CD4-positive, alpha-beta T cell (primary cell): ENCODE measurements around the gene SCO2. TPM values are rescaled to one million over a fixed set of nuclear protein-coding genes. Genes with fewer than 3 reads are reported as not detected.

Source experiments
- ATAC-seq: fragments of 200-7000 bp; cut with Tn5 transposase; one replicate; pipeline ENCODE4 v1.10.0; 2022; ENCODE audit warnings: mild to moderate bottlenecking; ENCODE audit not compliant: poor library complexity
- CTCF ChIA-PET: fragments of 350-600 bp; sonication (Branson Sonifier 250); formaldehyde crosslinking; loops from one replicate; lab custom pipeline; 2021; ENCODE audit warnings: antibody characterized with exemption, inconsistent platforms; lab: Charles Lee
- POLR2A ChIA-PET: fragments of 350-600 bp; sonication (Branson Sonifier 250); formaldehyde crosslinking; loops from one replicate; lab custom pipeline; 2021; ENCODE audit warnings: antibody characterized with exemption, inconsistent platforms; lab: Charles Lee
- DNase-seq, 14 experiments: peaks; one replicate each; pipeline ENCODE4 v3.0.0-alpha.2; 2013 to 2020; ENCODE audit warnings: mixed read lengths in 2 of 14
- H3K27ac ChIP-seq, 2 donors: one replicate each; pipeline versions ENCODE4 v1.5.1 to v1.7.0; 2013; ENCODE audit warnings: low read length in 2 of 2, low read depth in 1 of 2, mild to moderate bottlenecking in 1 of 2
- H3K27me3 ChIP-seq, 2 experiments: 1 replicate in 1 of 2; 2 replicates in 1 of 2; pipeline versions ENCODE4 v1.6.1 to v1.7.0; 2013; ENCODE audit warnings: low read length in 2 of 2, control low read depth in 1 of 2, mild to moderate bottlenecking in 1 of 2, moderate library complexity in 1 of 2; ENCODE audit not compliant: insufficient read depth in 2 of 2, control insufficient read depth in 1 of 2
- H3K36me3 ChIP-seq: one replicate; pipeline ENCODE4 v1.6.1; 2013; ENCODE audit warnings: low read length, control low read depth; ENCODE audit not compliant: insufficient read depth
- H3K4me1 ChIP-seq: one replicate; pipeline ENCODE4 v1.6.1; 2013; ENCODE audit warnings: low read length, control low read depth; ENCODE audit not compliant: insufficient read depth
- H3K4me3 ChIP-seq: one replicate; pipeline ENCODE4 v1.5.1; 2013; ENCODE audit warnings: mild to moderate bottlenecking, low read length, moderate library complexity
- H3K9me3 ChIP-seq, 2 experiments: 1 replicate in 1 of 2; 2 replicates in 1 of 2; pipeline versions ENCODE4 v1.6.1 to v1.7.0; 2013; ENCODE audit warnings: low read length in 2 of 2, mild to moderate bottlenecking in 2 of 2, control low read depth in 1 of 2, moderate library complexity in 1 of 2; ENCODE audit not compliant: control insufficient read depth in 1 of 2, insufficient read depth in 1 of 2
- H3K27ac Mint-ChIP-seq: one replicate; pipeline ENCODE4 v1.8.0; 2020; ENCODE audit warnings: mixed read lengths
- H3K27me3 Mint-ChIP-seq: one replicate; pipeline ENCODE4 v1.8.0; 2021; ENCODE audit warnings: mixed read lengths
- H3K36me3 Mint-ChIP-seq: one replicate; pipeline ENCODE4 v1.8.0; 2021; ENCODE audit warnings: low read depth, mixed read lengths
- H3K4me1 Mint-ChIP-seq: one replicate; pipeline ENCODE4 v1.8.0; 2021; ENCODE audit warnings: low read depth, mixed read lengths
- H3K4me3 Mint-ChIP-seq: one replicate; pipeline ENCODE4 v1.8.0; 2020; ENCODE audit warnings: mild to moderate bottlenecking, mixed read lengths
- H3K9me3 Mint-ChIP-seq: one replicate; pipeline ENCODE4 v1.8.0; 2020; ENCODE audit warnings: mixed read lengths
- CTCF ChIP-seq: fragments of 200-600 bp; IDR thresholded peaks from one replicate; pipeline ENCODE4 v1.8.0; 2022; ENCODE audit warnings: antibody characterized with exemption, mild to moderate bottlenecking
- intact Hi-C, 2 experiments: fragments of 100-400 bp; cut with DNase I in 1 of 2; cut with micrococcal nuclease in 1 of 2; formaldehyde crosslinking; loops; one replicate each; pipeline versions ENCODE4 v1.15.1 to v1.9.0; 2023 to 2025; cut with DNase I, micrococcal nuclease
- total RNA-seq, 174 experiments: library from RNA in 2 of 174; stranded (reverse) in 2 of 174; gene quantifications; one replicate each; pipeline ENCODE4 v1.2.3 and lab custom pipeline; 2021 to 2026

Gene SCO2
- total RNA-seq, 2 experiments from 2014 or later, result 0.61 to 5.6 TPM

DNA sequence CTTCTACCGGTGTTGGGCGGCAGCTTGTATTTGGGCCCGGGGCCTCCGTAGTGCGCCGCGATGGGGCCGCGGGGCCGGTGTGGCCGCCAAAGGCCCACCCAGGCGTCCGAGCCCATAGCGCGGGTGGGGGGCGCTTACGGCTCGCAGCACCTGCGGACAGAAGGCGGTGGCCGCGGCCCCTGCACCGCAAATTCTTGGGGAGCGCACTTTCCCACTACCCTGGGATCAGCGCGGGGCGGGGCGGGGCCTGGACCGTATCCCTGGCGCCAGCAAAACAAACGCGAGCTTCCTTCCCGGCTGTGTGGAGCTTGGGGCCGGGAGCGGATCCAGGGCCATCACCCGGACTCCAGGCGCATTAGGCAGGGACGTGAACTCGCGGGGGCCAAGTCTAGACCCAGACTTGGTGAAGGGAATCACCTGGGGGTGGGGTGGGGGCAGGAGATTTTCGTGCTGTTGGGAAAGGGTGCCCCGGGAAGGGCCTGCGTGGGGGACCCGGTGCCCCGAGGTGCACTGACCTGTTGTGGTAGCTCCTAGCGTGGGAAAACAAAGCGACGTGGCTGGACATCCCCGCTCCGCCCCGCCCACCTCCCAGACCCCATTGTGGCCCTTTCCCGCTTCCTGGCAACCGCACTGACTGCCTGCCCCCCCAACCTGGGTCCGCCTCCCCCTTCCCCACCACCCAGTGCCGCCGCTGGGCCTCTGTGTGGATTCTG is 6.7 kb upstream of the SCO2 start:
- H3K4me3 Mint-ChIP-seq, result peak overlapping the region; percentile 87
- Histone ChIP-seq H3K27ac (peak overlapping the region; percentile 68 to 90), H3K27me3 (no peaks in the 10 kb centered on the region), H3K4me3 (peak overlapping the region; percentile 80), H3K4me1 (peaks cover 69% of the 10 kb centered on the region), H3K9me3 (no peaks in the 10 kb centered on the region), H3K36me3 (no peaks in the 10 kb centered on the region)
- peaks cover 39% of the 10 kb centered on the region for H3K4me1 Mint-ChIP-seq
- DNase-seq (peak in 2 of 14 experiments; percentile 34 to 40), ATAC-seq (no peak)
- CTCF ChIA-PET, result interaction anchor here (0.7 to 1.0 kb wide), 2 partner anchors 13 to 31 kb away, joined by 3 to 4 read pairs; partner anchors contain the start of gene SYCE3
- no peak for TF ChIP-seq CTCF
- intact Hi-C loops, result loop anchor here in 1 of 2 experiments (2.0 kb wide), 1 partner anchor 13 kb away; the partner anchor contains the start of gene KLHDC7B
- H3K27ac Mint-ChIP-seq, result peak overlapping the region; percentile 88
- H3K36me3 Mint-ChIP-seq, result peaks cover 4% of the 10 kb centered on the region
- H3K27me3 Mint-ChIP-seq, result peaks cover 13% of the 10 kb centered on the region
- H3K9me3 Mint-ChIP-seq, result no peaks in the 10 kb centered on the region
- POLR2A ChIA-PET, result interaction anchor here (1.0 to 2.4 kb wide), 9 partner anchors 7 to 89 kb away, joined by 3 to 15 read pairs (median 6); partner anchors contain the start of genes KLHDC7B, LMF2, NCAPH2 and SYCE3

- Mint-ChIP-seq H3K27me3 (peaks cover 13% of the 10 kb centered on the region), H3K36me3 (peaks cover 4% of the 10 kb centered on the region), H3K4me1 (peaks cover 45% of the 10 kb centered on the region), H3K27ac (peak overlapping the region; percentile 88), H3K9me3 (no peaks in the 10 kb centered on the region), H3K4me3 (peak overlapping the region; percentile 87)
- Histone ChIP-seq H3K4me1 (peaks cover 74% of the 10 kb centered on the region), H3K27me3 (no peaks in the 10 kb centered on the region), H3K27ac (peak overlapping the region; percentile 90 to 98), H3K9me3 (no peaks in the 10 kb centered on the region), H3K36me3 (no peaks in the 10 kb centered on the region), H3K4me3 (peak overlapping the region; percentile 80)
- intact Hi-C loops, result loop anchor here in 1 of 2 experiments (2.0 kb wide), 1 partner anchor 13 kb away; the partner anchor contains the start of gene KLHDC7B
- DNase-seq (peak; percentile 27 to 84 (median 64)), ATAC-seq (peak; percentile 50)
- TF ChIP-seq CTCF, result no peak
- ChIA-PET POLR2A (interaction anchor here (1.0 to 2.4 kb wide), 8 partner anchors 8 to 90 kb away, joined by 4 to 15 read pairs (median 7); partner anchors contain the start of genes KLHDC7B, LMF2, NCAPH2 and SYCE3), CTCF (no interaction called here)
Observed at GRCh38 chr22:50531546-50531961, 6.2 kb upstream of the SCO2 start.

GRCh38 chr22:50530877-50531545 is 5.6 kb upstream of the SCO2 start:
- H3K4me3 Mint-ChIP-seq, result peak overlapping the region; percentile 87
- Histone ChIP-seq H3K27me3 (no peaks in the 10 kb centered on the region), H3K4me1 (peaks cover 77% of the 10 kb centered on the region), H3K4me3 (peak overlapping the region; percentile 80), H3K36me3 (no peaks in the 10 kb centered on the region), H3K27ac (peak overlapping the region; percentile 90 to 98), H3K9me3 (no peaks in the 10 kb centered on the region)
- peaks cover 45% of the 10 kb centered on the region for H3K4me1 Mint-ChIP-seq
- peaks cover 13% of the 10 kb centered on the region for H3K27me3 Mint-ChIP-seq
- no peak for TF ChIP-seq CTCF
- peaks cover 4% of the 10 kb centered on the region for H3K36me3 Mint-ChIP-seq
- H3K27ac Mint-ChIP-seq, result peak overlapping the region; percentile 88
- DNase-seq (peak; percentile 59 to 90 (median 75)), ATAC-seq (peak; percentile 46)
- ChIA-PET CTCF (no interaction called here), POLR2A (interaction anchor here (0.6 to 2.4 kb wide), 9 partner anchors 9 to 90 kb away, joined by 3 to 15 read pairs (median 6); partner anchors contain the start of genes KLHDC7B, LMF2, NCAPH2 and SYCE3)
- intact Hi-C loops, result loop anchor here in 1 of 2 experiments (2.0 kb wide), 1 partner anchor 14 kb away; the partner anchor contains the start of gene KLHDC7B
- H3K9me3 Mint-ChIP-seq, result no peaks in the 10 kb centered on the region
